ENCODE results near the gene CACNA1G. TPM values are rescaled to one million over a fixed set of nuclear protein-coding genes. Genes with fewer than 3 reads are reported as not detected.

The CACNA1G gene
- total and polyA plus RNA-seq, 9 of the 15 experiments (the other 6 are each of a cell fraction or from before 2014, with no cell fraction given): 0.01 TPM; not detected in 8

GRCh38 chr17:50649042-50649908 lies 88.8 kb downstream of the CACNA1G start (continued):
- TF ChIP-seq HDAC1 (IDR thresholded peaks at IDR 0.05) (no peak), PRMT5 (CRISPR knock-in tag; IDR thresholded peaks at IDR 0.05) (no peak), NFYB (IDR thresholded peaks at IDR 0.05; ENCODE audit: extremely low read depth, insufficient read length) (peak; percentile 19), SMARCE1 (IDR thresholded peaks at IDR 0.05) (no peak), TCFL5 (CRISPR knock-in tag; conservative IDR thresholded peaks at IDR 0.05) (no peak), ARID3B (CRISPR knock-in tag; IDR thresholded peaks at IDR 0.05; ENCODE audit: borderline replicate concordance) (no peak), MYNN (IDR thresholded peaks at IDR 0.05) (no peak), MYNN (CRISPR knock-in tag; IDR thresholded peaks at IDR 0.05) (no peak)

GRCh38 chr17:50651661-50652060 lies 91.1 kb downstream of the CACNA1G start:
- H3K4me1 ChIP-seq (replicated peaks in 1 of 2; ENCODE audit: control insufficient read depth in 2 of 2, insufficient read depth in 2 of 2, low read length in 2 of 2): no peaks in the 10 kb centered on the region
- ChIA-PET CTCF (ENCODE audit: low intra/inter-chr PET ratio) (no interaction called here), POLR2A (interaction anchor here (0.8 kb wide), 1 partner anchor 11 kb away, joined by 3 read pairs; no protein-coding TSS in a partner anchor)
- H4K20me1 ChIP-seq (replicated peaks; ENCODE audit: control insufficient read depth, insufficient read depth, low read length): no peaks in the 10 kb centered on the region
- no TSS peak for BruUV-seq (replicated peaks)
- no peak overlapping the region for H3K4me2 ChIP-seq (ENCODE audit: insufficient read depth, low read length)
- ATAC-seq: no peak
- no peak for FAIRE-seq
- H3K27me3 ChIP-seq (ENCODE audit: control insufficient read depth in 2 of 2, insufficient read depth in 2 of 2, low read length in 2 of 2): no peaks in the 10 kb centered on the region
- H3K4me3 ChIP-seq: no peak overlapping the region
- H3K27ac ChIP-seq (ENCODE audit: extremely low read depth, low read depth, low read length): no peak overlapping the region
- H3K9me1 ChIP-seq (ENCODE audit: control insufficient read depth, insufficient read depth, low read length): no peaks in the 10 kb centered on the region
- WGBS (ENCODE audit: insufficient coverage, low coverage, missing lambda C conversion rate): 69% methylated on average over 2 of the region's 2 CpGs
- no peak overlapping the region for H3K9ac ChIP-seq (ENCODE audit: insufficient read depth in 1 of 2, low read depth in 2 of 2, low read length in 2 of 2)
- no peak for DNase-seq (ENCODE audit: extremely low read depth in 1 of 4, low spot score in 3 of 4)
- peaks cover 4% of the 10 kb centered on the region; the same call in 1 of the 2 replicates for H3K9me3 ChIP-seq (replicated peaks; ENCODE audit: control insufficient read depth, insufficient read depth, low read depth, low read length)
- in situ Hi-C loops (cut with MboI) (no loop called here), intact Hi-C loops (cut with micrococcal nuclease) (no loop called here)
- no peaks in the 10 kb centered on the region for H3K36me3 ChIP-seq (ENCODE audit: control insufficient read depth, insufficient read depth, low read length)
- H3K79me2 ChIP-seq (ENCODE audit: control insufficient read depth, insufficient read depth, low read length): no peaks in the 10 kb centered on the region
- no peak overlapping the region for H2AFZ ChIP-seq (ENCODE audit: low read depth, low read length)
- TF ChIP-seq CTCFL (IDR thresholded peaks at IDR 0.05; ENCODE audit: borderline replicate concordance, insufficient read depth, low read depth, low read length, poor library complexity, severe bottlenecking) (no peak), ZNF316 (IDR thresholded peaks at IDR 0.05) (peak; percentile 52; the same call in 1 of the 2 replicates)
